Erythroblast (primary cell): ENCODE measurements around the gene UNC5CL.

Experiments used
- GATA1 ChIP-seq: IDR thresholded peaks from 2 replicates; pipeline ENCODE4 v1.6.1; 2011; ENCODE audit warnings: low read depth, mild to moderate bottlenecking, control low read depth, low read length, moderate library complexity
- POLR2A ChIP-seq: IDR thresholded peaks from 2 replicates; pipeline ENCODE4 v1.6.1; 2011; ENCODE audit warnings: mild to moderate bottlenecking, low read length

DNA sequence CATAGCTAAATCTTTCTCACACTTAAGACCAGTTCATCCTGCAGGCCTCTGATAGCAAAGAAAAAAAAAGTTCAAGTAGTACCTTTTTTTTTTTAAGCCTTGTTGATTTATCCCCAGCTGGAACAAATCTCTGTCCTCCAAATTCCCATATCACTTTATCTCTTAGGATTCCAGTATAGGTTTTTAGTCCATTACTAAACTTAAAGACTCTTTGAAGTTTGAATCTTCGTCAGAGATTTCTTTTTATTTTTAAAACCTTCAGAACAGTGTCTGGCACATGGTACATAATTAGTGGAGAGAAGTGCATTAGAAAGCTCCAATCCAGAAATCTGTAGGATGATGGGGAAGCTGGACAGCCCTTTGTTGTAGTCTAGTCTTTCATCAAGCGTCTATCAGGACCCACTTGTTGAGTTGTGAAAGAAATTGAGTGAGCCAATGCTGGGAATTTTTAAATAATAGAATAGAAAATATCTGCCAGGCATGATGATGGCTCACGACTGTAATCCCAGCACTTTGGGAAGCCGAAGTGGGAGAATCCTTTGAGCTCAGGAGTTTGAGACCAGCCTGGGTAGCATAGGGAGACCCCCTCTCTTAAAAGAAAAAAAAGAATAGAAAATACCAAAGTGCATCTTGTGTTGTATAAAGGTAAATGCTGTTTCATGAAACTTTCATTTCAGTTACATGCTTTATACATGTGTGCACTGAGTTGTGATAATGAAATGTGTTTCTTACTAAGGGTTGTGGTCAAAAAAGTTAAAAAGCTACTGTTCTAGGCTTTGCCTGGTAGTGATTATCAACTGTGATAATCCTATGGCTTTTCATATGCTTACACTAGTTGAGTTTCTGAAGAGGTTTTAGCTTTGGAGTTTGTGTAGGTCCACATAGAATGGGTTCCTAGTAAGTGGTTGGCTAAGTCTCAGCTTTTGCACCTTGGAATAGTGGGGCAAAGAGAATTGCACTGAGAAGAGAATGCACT is 36.9 kb upstream of the UNC5CL start:
- TF ChIP-seq POLR2A (no peak), GATA1 (no peak)
